ENCODE data around the gene LRRC47. TPM values are rescaled to one million over a fixed set of nuclear protein-coding genes. Genes with fewer than 3 reads are reported as not detected.

The LRRC47 gene
- total and polyA plus RNA-seq, 8 donors, result 12.0 to 212 (median 27.1) TPM

- intact Hi-C loops (cut with DNase I; ENCODE audit: low total_unique reads), result no loop called here
- no peak overlapping the region for H3K27ac ChIP-seq
- H3K4me3 ChIP-seq, result no peak overlapping the region
- H3K4me1 ChIP-seq, result no peaks in the 10 kb centered on the region
- no peaks in the 10 kb centered on the region for H3K9me3 ChIP-seq
- WGBS, 5 donors, result 84 to 93% (median 85%) methylated on average over 12 to 15 of the region's 15 CpGs
- peaks cover 73 to 100% (median 100%) of the 10 kb centered on the region in 4 donors for H3K36me3 ChIP-seq
- TF ChIP-seq POLR2A (IDR thresholded peaks at IDR 0.05) (no peak), EP300 (IDR thresholded peaks at IDR 0.05) (no peak), CTCF (IDR thresholded peaks at IDR 0.05) (no peak), POLR2AphosphoS5 (IDR thresholded peaks at IDR 0.05) (no peak)
- no peak for DNase-seq
- no peaks in the 10 kb centered on the region for H3K27me3 ChIP-seq
These were observed 29.1 kb upstream of the LRRC47 start for GRCh38 chr1:3825356-3825755.

- no peaks in the 10 kb centered on the region for H3K4me1 ChIP-seq
- H3K27me3 ChIP-seq, result no peaks in the 10 kb centered on the region
- no peak overlapping the region for H3K4me3 ChIP-seq
- H3K9me3 ChIP-seq, result no peaks in the 10 kb centered on the region
- peaks cover 77 to 100% (median 100%) of the 10 kb centered on the region in 4 donors for H3K36me3 ChIP-seq
- H3K27ac ChIP-seq, result no peak overlapping the region
- intact Hi-C loops (cut with DNase I; ENCODE audit: low total_unique reads), result no loop called here
- TF ChIP-seq POLR2AphosphoS5 (IDR thresholded peaks at IDR 0.05) (no peak), EP300 (IDR thresholded peaks at IDR 0.05) (no peak), POLR2A (IDR thresholded peaks at IDR 0.05) (no peak), CTCF (IDR thresholded peaks at IDR 0.05) (no peak)
- DNase-seq, result no peak
- WGBS, 5 donors, result 79 to 96% (median 89%) methylated on average over 5 to 8 of the region's 8 CpGs
These were observed 28.4 kb upstream of the LRRC47 start for GRCh38 chr1:3824650-3825049.

GRCh38 chr1:3822421-3822820 lies 26.1 kb upstream of the LRRC47 start:
- H3K4me3 ChIP-seq, result no peak overlapping the region
- H3K27ac ChIP-seq, result no peak overlapping the region
- H3K36me3 ChIP-seq, result peaks cover 57 to 100% (median 92%) of the 10 kb centered on the region in 4 donors
- no peak for TF ChIP-seq EP300 (IDR thresholded peaks at IDR 0.05)
- TF ChIP-seq POLR2A (IDR thresholded peaks at IDR 0.05), result no peak
- no peak for TF ChIP-seq CTCF (IDR thresholded peaks at IDR 0.05)
- no peak for TF ChIP-seq POLR2AphosphoS5 (IDR thresholded peaks at IDR 0.05)
- no peaks in the 10 kb centered on the region for H3K4me1 ChIP-seq
- DNase-seq, result no peak
- intact Hi-C loops (cut with DNase I; ENCODE audit: low total_unique reads), result no loop called here
- no peaks in the 10 kb centered on the region for H3K9me3 ChIP-seq
- H3K27me3 ChIP-seq, result no peaks in the 10 kb centered on the region
- 82 to 91% (median 89%) methylated on average over 13 to 16 of the region's 16 CpGs for WGBS, 5 donors

GRCh38 chr1:3821908-3822307 lies 25.6 kb upstream of the LRRC47 start:
- WGBS, 5 donors, result 89 to 94% (median 90%) methylated on average over 15 of the region's 15 CpGs
- Histone ChIP-seq H3K27ac (no peak overlapping the region), H3K36me3 (peaks cover 55 to 98% (median 89%) of the 10 kb centered on the region in 4 donors), H3K4me1 (no peaks in the 10 kb centered on the region), H3K27me3 (no peaks in the 10 kb centered on the region), H3K4me3 (no peak overlapping the region), H3K9me3 (no peaks in the 10 kb centered on the region)
- DNase-seq, result no peak
- no peak for TF ChIP-seq CTCF (IDR thresholded peaks at IDR 0.05)
- no peak for TF ChIP-seq POLR2AphosphoS5 (IDR thresholded peaks at IDR 0.05)
- no peak for TF ChIP-seq EP300 (IDR thresholded peaks at IDR 0.05)
- TF ChIP-seq POLR2A (IDR thresholded peaks at IDR 0.05), result no peak
- intact Hi-C loops (cut with DNase I; ENCODE audit: low total_unique reads), result no loop called here

Measured in stomach (tissue), 9 donors.